Measurements from ENCODE around the gene ACTN4.
"Not testable (repeated sequence)": the region's sequence is repeated elsewhere in the genome, so short reads cannot be mapped to it uniquely, and the experiment has no call there.

ACTN4 gene

GRCh38 chr19:38741670-38742069 is 94.2 kb downstream of the ACTN4 start:
- no peak for DNase-seq

GRCh38 chr19:38742296-38742695 is 94.8 kb downstream of the ACTN4 start:
- no peak for DNase-seq

GRCh38 chr19:38742906-38743305 is 95.5 kb downstream of the ACTN4 start:
- DNase-seq, result no peak

- no peak for DNase-seq
Measured at GRCh38 chr19:38743394-38744297, 96.2 kb downstream of the ACTN4 start.

- DNase-seq, result no peak
Measured at GRCh38 chr19:38744298-38744681, 96.8 kb downstream of the ACTN4 start, which contains the start of gene CAPN12. Gene CAPN12 (minus strand): TSS chr19:38744474. CDS start chr19:38744165, 309 bp downstream.

GRCh38 chr19:38744874-38745273 is 97.4 kb downstream of the ACTN4 start:
- DNase-seq, result no peak

- DNase-seq, result no peak
Measured at GRCh38 chr19:38745316-38745715, 97.9 kb downstream of the ACTN4 start.

- not testable (repeated sequence) for DNase-seq
Measured at GRCh38 chr19:38753783-38754182, 106.3 kb downstream of the ACTN4 start.

- DNase-seq, result not testable (repeated sequence)
Measured at GRCh38 chr19:38754196-38754595, 106.7 kb downstream of the ACTN4 start.

GRCh38 chr19:38759590-38760003 is 112.1 kb downstream of the ACTN4 start:
- no peak for DNase-seq

- not testable (repeated sequence) for DNase-seq
Measured at GRCh38 chr19:38760805-38761517, 113.5 kb downstream of the ACTN4 start.

- DNase-seq, result not testable (repeated sequence)
Measured at GRCh38 chr19:38761884-38762389, 114.5 kb downstream of the ACTN4 start.

GRCh38 chr19:38763795-38764220 is 116.4 kb downstream of the ACTN4 start:
- no peak for DNase-seq

GRCh38 chr19:38765214-38765613 is 117.8 kb downstream of the ACTN4 start:
- no peak for DNase-seq

- no peak for DNase-seq
Measured at GRCh38 chr19:38766276-38767047, 119.0 kb downstream of the ACTN4 start.

- peak; percentile 84 to 85 for DNase-seq
Measured at GRCh38 chr19:38769635-38770211, 122.3 kb downstream of the ACTN4 start.

GRCh38 chr19:38770228-38770948 is 122.9 kb downstream of the ACTN4 start:
- DNase-seq, result not testable (repeated sequence)

- DNase-seq, result not testable (repeated sequence)
Measured at GRCh38 chr19:38770949-38771275, 123.5 kb downstream of the ACTN4 start.

GRCh38 chr19:38771569-38771968 is 124.1 kb downstream of the ACTN4 start:
- DNase-seq, result not testable (repeated sequence)

GRCh38 chr19:38773469-38774177 is 126.2 kb downstream of the ACTN4 start, which contains the start of gene LGALS7:
Gene LGALS7 (minus strand): TSS chr19:38773517. CDS start chr19:38773492, 25 bp downstream.
- no peak for DNase-seq
